NK-92 (cell line): ENCODE results near the gene PDGFA.

ENCODE experiments used
- DNase-seq: peaks from one replicate; lab custom pipeline; 2025; ENCODE audit not compliant: unreplicated experiment; lab: John Stamatoyannopoulos, UW

PDGFA gene

GRCh38 chr7:449324-450019, 70.2 kb downstream of the PDGFA start:
- DNase-seq, result no peak

GRCh38 chr7:447523-447922, 72.1 kb downstream of the PDGFA start:
- DNase-seq, result no peak
